Stimulated activated CD8-positive, alpha-beta memory T cell treated with anti-CD3 and anti-CD28 coated beads, Interleukin-7, amount 100 ng/mL, for 1 hour (primary cell): ENCODE results near the gene PLCB4.

Experiments
- DNase-seq, 2 donors: peaks; one replicate each; pipeline ENCODE4 v3.0.0-alpha.2; 2020; ENCODE audit warnings: low read depth in 2 of 2

The PLCB4 gene

GRCh38 chr20:9220874-9221547, 152.1 kb downstream of the PLCB4 start:
- DNase-seq: no peak

GRCh38 chr20:9223296-9223695, 154.4 kb downstream of the PLCB4 start:
- no peak for DNase-seq

GRCh38 chr20:9225879-9226278, 157.0 kb downstream of the PLCB4 start:
- no peak for DNase-seq

- no peak for DNase-seq
Measured at GRCh38 chr20:9227896-9228615, 159.2 kb downstream of the PLCB4 start.

GRCh38 chr20:9228774-9229450, 160.0 kb downstream of the PLCB4 start:
- DNase-seq: no peak

- DNase-seq: no peak
Measured at GRCh38 chr20:9230406-9230805, 161.5 kb downstream of the PLCB4 start.

GRCh38 chr20:9233804-9234203, 164.9 kb downstream of the PLCB4 start:
- DNase-seq: no peak

- no peak for DNase-seq
Measured at GRCh38 chr20:9235518-9235917, 166.6 kb downstream of the PLCB4 start.

- no peak for DNase-seq
Measured at GRCh38 chr20:9236458-9236857, 167.6 kb downstream of the PLCB4 start.

GRCh38 chr20:9241232-9241692, 172.4 kb downstream of the PLCB4 start:
- DNase-seq: no peak

GRCh38 chr20:9241721-9242427, 173.0 kb downstream of the PLCB4 start:
- DNase-seq: no peak

GRCh38 chr20:9243986-9244385, 175.1 kb downstream of the PLCB4 start:
- DNase-seq: no peak

GRCh38 chr20:9244811-9245210, 175.9 kb downstream of the PLCB4 start:
- no peak for DNase-seq

GRCh38 chr20:9246731-9247130, 177.8 kb downstream of the PLCB4 start:
- DNase-seq: no peak

- DNase-seq: no peak
Measured at GRCh38 chr20:9250511-9250910, 181.6 kb downstream of the PLCB4 start.

- no peak for DNase-seq
Measured at GRCh38 chr20:9253006-9253539, 184.2 kb downstream of the PLCB4 start.

GRCh38 chr20:9255171-9255570, 186.3 kb downstream of the PLCB4 start:
- no peak for DNase-seq

- DNase-seq: no peak
Measured at GRCh38 chr20:9256393-9256792, 187.5 kb downstream of the PLCB4 start.

GRCh38 chr20:9258901-9259300, 190.0 kb downstream of the PLCB4 start:
- no peak for DNase-seq

- DNase-seq: no peak
Measured at GRCh38 chr20:9260027-9260426, 191.1 kb downstream of the PLCB4 start.

GRCh38 chr20:9261781-9262180, 192.9 kb downstream of the PLCB4 start:
- DNase-seq: no peak

GRCh38 chr20:9262653-9263194, 193.8 kb downstream of the PLCB4 start:
- no peak for DNase-seq
